DMS79 (cell line): ENCODE results near the gene DCDC2.
A peak's percentile ranks its signal among the peaks of the same experiment; 100 is the strongest.
"Not testable (repeated sequence)": the region's sequence is repeated elsewhere in the genome, so short reads cannot be mapped to it uniquely, and the experiment has no call there.

Experiments
- DNase-seq: peaks from one replicate; lab custom pipeline; 2025; lab: John Stamatoyannopoulos, UW

The DCDC2 gene

GRCh38 chr6:24223115-24223919 is 134.5 kb downstream of the DCDC2 start:
- DNase-seq: peak; percentile 30

- DNase-seq: no peak
Measured at GRCh38 chr6:24219670-24220069, 138.2 kb downstream of the DCDC2 start.

GRCh38 chr6:24214984-24215383 is 142.9 kb downstream of the DCDC2 start:
- DNase-seq: no peak

GRCh38 chr6:24207413-24207812 is 150.4 kb downstream of the DCDC2 start:
- DNase-seq: no peak

GRCh38 chr6:24205020-24205492 is 152.8 kb downstream of the DCDC2 start:
- DNase-seq: peak; percentile 43

GRCh38 chr6:24204113-24204512 is 153.7 kb downstream of the DCDC2 start:
- DNase-seq: not testable (repeated sequence)

- DNase-seq: no peak
Measured at GRCh38 chr6:24197892-24198291, 160.0 kb downstream of the DCDC2 start.

GRCh38 chr6:24195836-24196597 is 161.8 kb downstream of the DCDC2 start:
- no peak for DNase-seq

- no peak for DNase-seq
Measured at GRCh38 chr6:24194978-24195700, 162.7 kb downstream of the DCDC2 start.

GRCh38 chr6:24193364-24193763 is 164.5 kb downstream of the DCDC2 start:
- DNase-seq: no peak

GRCh38 chr6:24191346-24191745 is 166.5 kb downstream of the DCDC2 start:
- no peak for DNase-seq

- no peak for DNase-seq
Measured at GRCh38 chr6:24188578-24189080, 169.2 kb downstream of the DCDC2 start.

GRCh38 chr6:24187965-24188577 is 169.8 kb downstream of the DCDC2 start:
- no peak for DNase-seq

GRCh38 chr6:24186349-24186748 is 171.5 kb downstream of the DCDC2 start:
- no peak for DNase-seq

- no peak for DNase-seq
Measured at GRCh38 chr6:24183584-24183983, 174.3 kb downstream of the DCDC2 start.

GRCh38 chr6:24157886-24158285 is 200.0 kb downstream of the DCDC2 start:
- no peak for DNase-seq

- DNase-seq: no peak
Measured at GRCh38 chr6:24154121-24154520, 203.7 kb downstream of the DCDC2 start.

- DNase-seq: no peak
Measured at GRCh38 chr6:24152014-24152413, 205.8 kb downstream of the DCDC2 start.

GRCh38 chr6:24149836-24150235 is 208.0 kb downstream of the DCDC2 start:
- no peak for DNase-seq

- DNase-seq: no peak
Measured at GRCh38 chr6:24149296-24149695, 208.6 kb downstream of the DCDC2 start.

- no peak for DNase-seq
Measured at GRCh38 chr6:24148684-24149083, 209.2 kb downstream of the DCDC2 start.

- no peak for DNase-seq
Measured at GRCh38 chr6:24148154-24148570, 209.7 kb downstream of the DCDC2 start.
